DMS 273 (cell line): ENCODE measurements around the gene CLINT1.

Source experiments
- DNase-seq: peaks from one replicate; lab custom pipeline; 2025; ENCODE audit not compliant: unreplicated experiment; lab: John Stamatoyannopoulos, UW

CLINT1 gene

DNA sequence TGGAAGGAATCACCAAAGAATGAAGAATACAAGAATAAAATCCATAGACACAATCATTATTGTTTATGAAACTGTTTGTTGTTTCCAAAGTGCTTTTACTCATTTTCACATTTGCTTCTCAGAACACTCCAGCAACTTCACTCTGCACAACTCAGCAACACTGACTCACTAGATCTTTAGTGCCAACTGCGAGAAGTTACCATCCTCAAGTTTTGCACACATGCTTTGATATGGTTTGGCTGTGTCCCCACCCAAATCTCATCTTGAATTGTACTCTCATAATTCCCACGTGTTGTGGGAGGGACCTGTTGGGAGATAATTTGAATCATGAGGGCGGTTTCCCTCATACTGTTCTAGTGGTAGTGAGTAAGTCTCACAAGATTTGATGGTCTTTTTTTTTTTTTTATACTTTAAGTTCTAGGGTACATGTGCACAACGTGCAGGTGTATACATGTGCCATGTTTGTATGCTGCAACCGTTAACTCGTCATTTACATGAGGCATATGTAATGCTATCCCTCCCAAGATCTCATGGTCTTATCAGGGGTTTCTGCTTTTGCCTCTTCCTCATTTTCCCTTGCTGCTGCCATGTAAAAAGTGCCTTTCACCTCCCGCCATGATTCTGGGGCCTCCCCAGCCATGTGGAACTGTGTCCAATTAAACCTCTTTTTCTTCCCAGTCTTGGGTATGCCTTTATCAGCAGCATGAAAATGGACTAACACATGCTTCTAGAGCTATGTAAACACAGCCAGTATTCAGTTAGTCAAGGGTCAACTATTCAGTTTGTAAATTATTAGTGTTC is 36.9 kb downstream of the CLINT1 start:
- DNase-seq, result no peak

DNA sequence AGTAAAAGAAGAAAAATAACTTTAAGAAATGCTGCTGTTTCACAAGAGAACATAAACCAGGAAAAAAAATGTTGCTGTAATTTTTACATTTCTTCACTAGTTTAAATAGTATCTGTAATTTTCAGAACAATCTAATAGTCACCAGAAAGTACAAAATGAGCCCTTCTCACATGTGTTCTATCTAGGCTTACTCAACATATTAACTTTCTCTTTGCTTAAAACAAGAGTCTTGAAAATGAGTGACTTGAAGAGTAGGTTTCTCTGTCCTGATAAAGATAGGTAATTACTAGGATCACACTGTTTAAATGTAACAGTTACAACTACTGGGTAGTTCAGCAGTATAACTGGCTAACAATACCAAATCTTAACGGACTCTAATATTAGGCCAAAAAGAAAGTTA is 37.5 kb downstream of the CLINT1 start:
- DNase-seq, result no peak

DNA sequence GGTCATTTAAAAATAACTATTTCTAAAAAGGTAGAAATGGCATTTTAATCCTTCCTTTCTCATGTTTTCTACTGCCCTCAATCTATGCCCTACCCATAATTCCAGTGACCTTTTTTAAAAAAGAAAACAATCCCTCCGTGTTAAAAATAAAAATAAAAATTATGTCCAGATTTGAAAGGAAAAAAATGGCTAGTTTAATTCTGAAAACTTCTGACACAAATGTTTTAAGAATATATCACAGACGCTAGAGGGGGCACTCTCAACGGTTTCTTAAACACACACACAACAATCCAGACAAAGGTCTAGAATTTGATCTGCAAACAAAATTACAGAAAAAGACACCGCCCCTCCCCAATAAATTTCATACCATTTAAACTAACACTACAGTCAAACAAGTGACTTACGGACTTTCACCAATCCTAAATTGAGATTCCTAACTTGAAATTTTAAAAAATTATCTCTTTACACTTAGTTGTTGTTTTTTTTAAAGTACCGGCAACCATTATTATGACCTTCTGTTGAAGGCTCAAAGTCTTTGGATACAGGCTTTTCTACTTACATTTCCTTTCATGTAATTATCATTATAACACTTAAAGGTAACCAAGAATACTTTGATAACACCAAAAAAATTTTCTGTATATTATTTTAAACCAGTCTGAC is 38.2 kb downstream of the CLINT1 start:
- DNase-seq, result peak; percentile 67

DNA sequence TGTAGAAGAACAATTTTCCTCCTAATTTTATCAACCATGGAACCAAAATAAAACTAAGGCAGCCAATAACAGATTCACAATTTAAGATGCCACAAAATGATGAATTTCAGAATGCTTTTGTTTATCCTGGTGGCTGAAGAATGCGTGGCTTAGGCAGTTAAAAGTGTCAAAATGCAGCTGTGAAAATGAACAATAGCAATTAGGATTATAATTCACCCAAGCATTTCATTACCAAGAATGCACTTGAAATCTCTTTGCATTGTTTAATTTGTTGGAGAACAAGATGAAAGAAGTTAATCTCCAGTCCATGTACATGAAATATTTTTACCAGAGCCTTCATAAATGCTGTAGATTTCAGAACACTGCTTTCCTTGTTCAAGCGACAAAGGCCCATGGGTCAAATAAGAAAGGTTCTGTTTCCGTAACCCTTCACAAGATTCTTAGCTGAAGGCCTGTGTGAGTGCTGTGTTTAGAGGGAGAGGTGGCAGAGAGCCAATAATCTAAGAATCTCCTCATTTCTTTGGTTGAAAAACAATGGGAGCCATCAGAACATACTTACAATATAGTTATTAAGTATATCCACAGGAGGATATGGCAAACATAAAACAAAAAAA is 39.3 kb downstream of the CLINT1 start:
- no peak for DNase-seq

DNA sequence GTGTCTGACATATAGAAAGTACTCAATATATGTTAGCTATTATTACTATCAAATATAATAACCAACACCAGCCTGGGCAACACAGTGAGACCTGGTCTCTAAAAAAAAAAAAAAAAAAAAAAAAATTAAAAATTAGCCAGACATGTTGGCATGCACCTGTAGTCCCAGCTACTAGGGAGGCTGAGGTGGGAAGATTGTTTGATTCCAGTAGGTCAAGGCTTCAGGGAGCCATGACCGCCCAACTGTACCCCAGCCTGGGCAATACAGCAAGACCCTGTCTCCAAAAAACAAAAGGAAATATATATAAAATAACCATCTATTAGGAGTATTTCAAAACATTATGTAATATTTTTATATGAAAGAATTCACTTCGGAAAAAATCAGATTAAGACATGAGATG is 40.6 kb downstream of the CLINT1 start:
- no peak for DNase-seq

DNA sequence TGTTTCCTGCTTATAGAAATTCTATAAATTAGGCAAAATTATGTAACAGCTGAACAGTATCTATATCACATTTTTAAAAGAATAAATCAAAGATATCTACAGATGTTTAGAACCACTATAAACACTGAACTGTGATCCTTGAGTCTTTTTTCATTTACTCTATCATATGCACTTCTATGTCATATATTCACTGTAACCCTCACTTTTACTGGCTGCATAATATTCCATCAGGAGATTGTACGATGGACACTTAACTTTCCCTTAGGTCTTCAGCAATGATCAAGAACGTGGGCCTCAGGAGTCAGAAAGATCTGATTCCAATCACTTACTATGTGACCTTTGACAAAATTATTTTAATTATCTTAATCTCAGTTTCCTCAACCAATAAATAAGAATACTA is 41.0 kb downstream of the CLINT1 start:
- no peak for DNase-seq

DNA sequence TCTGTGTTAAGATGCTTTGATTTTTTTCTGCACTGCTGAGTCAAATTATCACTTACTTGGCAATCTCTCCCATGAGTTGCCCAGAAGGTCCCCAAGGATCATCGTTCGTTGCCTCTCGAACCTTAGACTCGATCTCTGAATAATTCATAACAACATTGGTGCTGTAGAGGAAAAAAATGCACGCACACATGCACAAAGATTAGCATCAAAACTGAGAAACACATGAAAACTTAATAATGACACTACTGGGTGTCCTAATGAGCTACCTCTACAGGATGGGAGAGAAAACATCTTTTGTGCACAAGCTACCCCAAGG is 41.6 kb downstream of the CLINT1 start:
- peak; percentile 17 for DNase-seq

DNA sequence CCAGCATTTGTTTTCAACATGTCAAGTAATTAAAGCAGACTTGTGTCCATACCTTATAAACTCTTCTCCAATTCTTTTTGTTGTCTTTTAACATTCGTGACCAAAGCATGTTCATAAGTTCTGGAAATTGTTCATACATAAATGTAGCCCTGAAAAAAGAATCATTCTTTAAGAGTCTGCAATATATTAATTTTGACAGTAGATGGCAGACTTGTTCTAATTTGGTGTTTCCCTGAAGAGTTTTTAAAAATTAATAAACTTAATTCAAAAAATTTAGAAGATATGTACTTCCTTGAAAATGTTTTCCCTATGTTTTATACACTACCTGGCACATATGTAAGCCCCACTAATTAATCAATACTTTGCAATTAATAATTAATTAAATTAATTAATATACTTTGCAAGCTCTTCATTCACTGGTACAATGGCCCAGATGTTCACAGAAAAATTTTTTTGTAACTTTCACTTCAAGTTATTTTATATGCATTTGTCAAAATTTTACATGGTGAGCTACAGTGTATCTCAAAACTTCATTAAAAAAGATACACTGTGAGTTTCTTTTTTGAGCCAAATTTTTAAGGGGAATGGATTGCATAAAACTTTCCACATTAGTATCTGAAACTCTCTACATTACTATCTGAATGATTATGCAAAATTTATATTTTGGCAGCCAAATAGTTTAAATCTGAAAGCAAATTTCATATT is 42.1 kb downstream of the CLINT1 start:
- peak; percentile 38 for DNase-seq

DNA sequence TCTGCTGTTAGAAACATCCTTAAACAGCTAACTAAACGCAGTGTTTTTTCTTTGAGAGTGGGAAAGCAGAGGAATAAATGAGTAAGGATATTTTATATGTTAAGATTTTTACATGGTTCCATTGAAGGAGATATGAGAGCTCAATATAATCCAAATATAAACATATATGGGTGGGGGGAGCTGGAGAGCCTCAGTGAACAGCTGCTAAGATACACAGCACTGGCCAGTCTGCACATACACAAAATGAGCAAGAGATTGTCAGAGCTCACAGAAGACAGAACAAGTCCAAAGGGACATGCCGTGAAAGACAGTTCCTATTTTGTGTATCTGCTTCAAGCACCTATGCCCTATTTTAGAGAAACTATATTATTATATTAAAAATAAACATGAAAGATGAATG is 46.9 kb downstream of the CLINT1 start:
- DNase-seq, result no peak

DNA sequence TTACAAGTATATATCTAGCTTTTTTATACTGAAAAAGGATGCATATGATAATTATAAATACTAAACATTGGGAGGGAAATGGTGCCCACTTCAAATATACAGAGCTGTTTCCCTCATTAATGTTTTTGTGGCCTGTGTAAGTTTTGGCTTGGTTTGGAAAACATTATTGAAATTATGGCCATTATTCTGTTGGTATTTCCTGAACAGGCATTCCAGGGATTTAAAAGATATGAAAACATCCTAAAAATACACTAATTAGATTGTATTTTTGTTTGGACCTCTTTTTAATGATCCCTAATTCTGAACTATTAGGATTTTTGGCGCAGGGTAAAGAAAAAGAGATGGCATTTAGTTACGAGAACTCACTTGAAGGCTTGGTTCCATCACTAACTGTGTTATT is 50.9 kb downstream of the CLINT1 start:
- DNase-seq, result no peak

DNA sequence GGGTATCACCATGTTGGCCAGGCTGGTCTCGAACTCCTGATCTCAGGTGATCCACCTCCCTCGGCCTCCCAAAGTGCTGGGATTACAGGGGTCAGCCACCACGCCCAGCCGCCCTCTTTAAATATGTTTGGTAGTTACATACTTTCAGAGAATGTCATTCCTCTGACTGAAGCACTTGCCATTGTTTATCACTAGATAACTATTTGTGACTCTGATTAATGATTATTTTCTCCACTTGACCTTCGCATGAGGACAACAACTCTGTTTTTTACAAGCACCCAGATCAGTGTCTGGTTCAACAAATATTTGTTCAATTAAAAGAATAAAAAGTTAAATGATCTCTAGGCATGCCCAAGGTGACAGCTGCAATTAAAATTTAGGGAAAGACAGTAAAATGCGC is 56.2 kb downstream of the CLINT1 start:
- DNase-seq, result no peak

DNA sequence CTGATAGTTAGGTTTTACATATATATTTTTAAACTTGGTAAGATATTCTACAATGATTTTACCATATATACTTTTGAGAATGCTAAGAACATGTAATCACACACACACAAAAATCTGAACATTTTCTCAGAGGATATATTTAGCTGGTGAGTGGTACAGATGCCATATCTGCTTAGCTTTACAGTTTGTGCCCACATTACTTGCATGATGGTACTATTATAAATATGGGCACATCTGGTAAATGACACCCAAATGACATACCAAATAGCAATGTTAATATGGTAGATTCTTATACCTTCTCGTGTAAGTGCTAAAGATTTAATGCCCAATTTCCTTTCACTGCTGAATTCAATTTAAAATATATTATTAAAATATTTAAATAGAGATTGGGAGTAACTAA is 58.8 kb downstream of the CLINT1 start:
- no peak for DNase-seq

DNA sequence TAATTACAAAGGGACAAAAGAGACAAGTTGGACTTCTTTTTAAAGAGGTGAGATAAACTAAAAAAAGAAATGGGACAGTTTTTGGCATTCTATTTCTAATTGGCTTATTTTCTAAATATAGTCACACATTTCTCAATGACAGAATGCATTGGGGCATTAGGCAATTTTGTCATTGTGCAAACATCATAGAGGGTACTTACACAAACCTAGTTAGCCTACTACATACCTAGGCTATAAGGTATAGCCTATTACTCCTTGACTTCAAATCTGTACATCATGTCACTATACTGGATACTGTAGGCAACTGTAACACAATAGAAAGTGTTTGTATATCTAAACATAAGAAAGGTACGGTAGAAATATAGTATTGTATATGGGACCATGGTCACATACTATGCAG is 59.4 kb downstream of the CLINT1 start:
- DNase-seq, result no peak

DNA sequence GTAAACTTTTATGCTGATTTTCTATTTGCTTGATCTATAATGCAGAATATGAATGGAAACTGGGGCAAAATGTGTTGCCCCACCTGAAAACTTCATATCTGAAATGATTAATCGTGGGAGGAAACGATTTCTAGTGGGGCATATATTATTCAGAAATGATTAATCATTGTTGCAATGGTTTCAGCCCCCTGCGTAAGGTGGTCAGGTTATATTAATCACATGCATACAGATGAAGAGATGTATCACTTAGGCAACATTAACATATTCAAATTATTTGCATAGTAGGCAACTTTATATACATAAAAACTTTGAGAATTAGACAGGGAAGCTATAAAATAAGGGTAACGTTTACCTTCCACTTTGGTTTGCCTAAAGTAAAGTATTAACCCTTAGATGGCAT is 65.6 kb downstream of the CLINT1 start:
- no peak for DNase-seq

DNA sequence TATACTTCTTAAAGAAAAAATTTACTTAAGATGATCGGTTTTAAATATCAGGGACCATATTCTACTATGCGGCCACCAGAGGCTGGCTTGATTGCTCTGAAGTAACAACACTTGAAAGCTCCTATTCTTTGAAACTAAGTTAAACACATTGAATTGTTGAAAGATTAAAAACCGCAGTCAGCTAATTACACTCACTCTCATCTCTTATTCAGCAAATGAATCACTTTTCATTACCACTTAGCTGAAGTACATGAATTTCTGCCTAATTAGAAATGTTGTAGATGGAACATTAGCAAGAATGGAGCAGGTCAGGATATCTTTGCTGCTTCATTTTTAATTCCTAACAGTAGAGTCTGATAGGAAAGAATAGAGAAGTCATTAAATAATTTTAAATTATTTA is 73.1 kb downstream of the CLINT1 start:
- no peak for DNase-seq

DNA sequence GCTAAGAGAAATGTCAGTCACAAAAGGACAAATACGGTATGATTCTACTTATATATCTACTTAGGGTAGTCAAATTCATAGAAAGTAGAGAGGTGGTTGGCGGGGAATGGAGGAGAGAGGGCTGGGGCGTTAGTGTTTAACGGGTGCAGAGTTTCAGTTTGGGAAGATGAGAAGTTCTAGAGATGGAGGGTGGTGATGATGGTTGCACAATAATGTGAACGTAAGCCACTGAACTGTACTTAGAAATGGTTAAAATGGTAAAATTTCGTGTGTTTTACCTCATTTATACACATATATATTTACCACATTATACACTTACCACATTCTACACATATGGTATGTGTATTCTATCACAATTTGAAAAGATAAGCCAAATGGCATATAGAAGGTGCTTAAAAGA is 79.7 kb downstream of the CLINT1 start:
- no peak for DNase-seq

DNA sequence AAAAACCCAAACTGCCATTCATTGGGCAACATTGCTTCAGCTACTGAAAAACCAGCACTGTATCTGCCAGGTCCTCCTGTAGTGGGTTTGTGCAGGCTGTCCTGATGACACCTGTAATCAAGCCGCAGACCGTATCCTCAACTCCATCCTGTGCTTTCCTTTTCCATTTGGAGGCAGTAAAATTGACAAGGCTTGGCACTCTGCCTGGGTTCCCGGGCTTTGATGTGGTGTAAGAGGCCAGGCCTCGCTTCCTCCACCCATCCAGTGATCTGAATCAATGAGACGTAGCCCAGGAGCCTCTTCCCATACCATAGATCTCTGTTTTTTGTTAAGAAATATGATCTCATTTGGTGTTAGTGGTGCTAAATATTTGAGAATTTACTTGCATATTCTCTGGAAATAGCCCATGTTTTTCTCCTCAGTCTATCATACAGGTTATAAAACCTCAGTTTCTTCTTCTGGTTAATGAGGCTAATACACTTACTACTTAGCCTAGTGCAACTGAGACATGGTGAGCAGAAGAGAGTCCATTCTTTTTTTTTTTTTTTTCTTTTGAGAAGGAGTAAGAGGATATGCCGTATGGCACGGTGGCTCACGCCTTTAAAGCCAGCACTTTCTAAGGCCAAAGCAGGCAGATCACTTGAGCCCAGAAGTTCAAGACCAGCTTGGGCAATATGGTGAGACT is 80.7 kb downstream of the CLINT1 start:
- DNase-seq, result peak; percentile 75

DNA sequence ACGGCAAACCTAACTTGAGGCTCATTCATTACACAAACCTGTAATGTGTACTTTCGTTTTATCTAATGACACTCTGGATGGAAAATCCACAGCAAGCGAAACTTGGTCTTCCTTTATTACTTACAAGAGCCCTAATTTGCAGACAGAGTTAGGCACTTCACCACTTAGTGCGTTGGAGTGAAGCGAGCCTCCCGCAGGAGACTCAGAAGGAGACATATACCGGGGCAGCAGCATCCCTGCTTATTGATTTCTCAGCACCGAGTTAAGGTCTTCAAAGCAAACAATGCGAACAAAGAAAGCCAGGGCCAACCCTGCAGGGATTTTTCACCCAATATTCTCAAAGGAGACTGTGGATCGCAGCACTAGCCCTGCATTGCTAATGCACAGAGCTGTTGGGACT is 86.8 kb downstream of the CLINT1 start:
- no peak for DNase-seq

DNA sequence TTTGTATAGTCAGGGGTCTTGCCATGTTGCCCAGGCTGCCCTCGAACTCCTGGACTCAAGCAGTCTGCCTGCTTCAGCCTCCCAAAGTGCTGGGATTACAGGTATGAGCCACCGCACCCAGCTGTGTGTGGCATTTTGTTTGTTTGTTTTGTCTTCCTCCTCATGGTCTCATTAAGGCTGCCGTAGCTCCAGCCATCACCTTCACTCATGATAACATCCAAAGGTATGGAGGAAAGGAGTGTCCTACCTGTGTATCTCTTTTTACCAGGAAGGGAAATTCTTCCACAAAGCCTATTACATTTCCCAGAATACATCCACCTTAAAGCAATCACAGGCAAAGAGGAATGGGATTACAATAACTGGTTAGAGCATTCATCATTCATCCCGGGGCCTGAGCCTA is 88.3 kb downstream of the CLINT1 start:
- no peak for DNase-seq

DNA sequence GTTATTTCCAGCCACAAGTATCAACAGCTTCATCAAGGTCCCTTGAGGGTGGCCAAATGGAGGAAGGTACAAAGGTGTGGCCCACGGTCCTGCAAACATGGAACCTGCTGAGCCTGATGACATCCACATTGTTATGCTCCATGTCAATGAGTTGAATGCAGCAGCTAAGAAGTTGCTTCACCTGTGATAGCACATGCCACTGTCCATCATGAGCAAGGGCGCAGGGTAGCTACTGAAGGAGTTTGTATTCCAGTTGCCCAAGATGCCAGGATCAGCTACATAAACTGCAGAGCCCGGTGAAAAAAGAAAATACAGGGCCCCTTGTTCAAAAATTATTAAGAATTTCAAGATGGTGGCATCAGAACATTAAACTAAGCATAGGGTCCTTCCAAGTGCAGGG is 91.3 kb downstream of the CLINT1 start:
- no peak for DNase-seq

DNA sequence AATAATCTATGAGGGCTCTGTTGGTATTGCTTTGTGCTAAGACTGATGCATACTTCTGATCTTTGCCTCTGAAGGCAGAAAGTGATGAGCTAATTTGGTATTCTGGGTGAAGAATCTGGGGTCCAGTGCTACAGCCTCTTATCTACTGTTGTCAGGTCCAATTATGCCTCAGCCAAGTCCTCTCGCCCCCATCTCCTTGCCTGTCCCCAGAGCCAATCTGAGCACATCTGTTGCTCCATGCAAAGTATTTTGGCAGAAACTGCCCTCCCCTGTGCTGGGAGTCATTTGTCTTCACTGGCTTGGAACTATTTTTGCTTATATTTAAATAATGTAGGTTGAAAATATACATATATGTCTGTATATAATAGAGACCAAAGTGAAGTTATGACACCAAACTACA is 92.0 kb downstream of the CLINT1 start:
- peak; percentile 10 for DNase-seq
